K562 (cell line): ENCODE results near the gene STMN3. TPM values are rescaled to one million over a fixed set of nuclear protein-coding genes. Genes with fewer than 3 reads are reported as not detected.

ENCODE experiments used
- ATAC-seq: fragments of 200-7000 bp; cut with Tn5 transposase; 3 replicates; pipeline ENCODE4 v1.9.1; 2020; ENCODE audit warnings: moderate library complexity
- BruUV-seq: library from RNA; stranded (reverse); fragments of 400-500 nt; replicated peaks from 2 replicates; lab custom pipeline; 2021; lab: Mats Ljungman, UMichigan
- CTCF ChIA-PET: fragments of 300-600 bp; formaldehyde crosslinking; extraction: SDS; loops from one replicate; lab custom pipeline; 2021; ENCODE audit warnings: low intra/inter-chr PET ratio; lab: Yijun Ruan, JAX
- POLR2A ChIA-PET: fragments of 300-600, 350-650 bp; sonication (Branson Sonifier 250); formaldehyde crosslinking; extraction: SDS; loops from one replicate; lab custom pipeline; 2021; ENCODE audit warnings: antibody characterized with exemption, inconsistent platforms; lab: Yijun Ruan, JAX
- DNase-seq, 4 experiments: peaks; one replicate each; pipeline versions ENCODE4 v3.0.0 to v3.0.0-alpha.2; 2011 to 2018; ENCODE audit warnings: low spot score in 3 of 4, mixed read lengths in 3 of 4; ENCODE audit errors: extremely low read depth in 1 of 4
- FAIRE-seq: peaks from 2 replicates; lab custom pipeline; 2011; peaks lifted over from hg19 to GRCh38; lab: Jason Lieb, UNC
- H2AFZ ChIP-seq: 2 replicates; pipeline ENCODE4 v1.6.0; 2011; ENCODE audit warnings: low read depth, low read length, control low read depth, inconsistent platforms
- H3K27ac ChIP-seq: fragments of 200-600 bp; 3 replicates; pipeline ENCODE4 v1.8.0; 2011; ENCODE audit warnings: low read depth, mild to moderate bottlenecking, control low read depth, inconsistent platforms, low read length, moderate library complexity, mixed read lengths; ENCODE audit errors: extremely low read depth
- H3K27me3 ChIP-seq, 2 experiments: fragments of 300-600 bp in 1 of 2; 2 replicates in 1 of 2; 3 replicates in 1 of 2; pipeline versions ENCODE4 v1.6.0 to v1.8.0; 2011; ENCODE audit warnings: inconsistent platforms in 2 of 2, low read length in 2 of 2, mild to moderate bottlenecking in 1 of 2, mixed read lengths in 1 of 2, moderate library complexity in 1 of 2; ENCODE audit not compliant: control insufficient read depth in 2 of 2, insufficient read depth in 2 of 2
- H3K36me3 ChIP-seq: fragments of 300-600 bp; 3 replicates; pipeline ENCODE4 v1.8.0; 2011; ENCODE audit warnings: mild to moderate bottlenecking, low read length, inconsistent platforms; ENCODE audit not compliant: control insufficient read depth, insufficient read depth
- H3K4me1 ChIP-seq, 2 experiments: fragments of 200-600 bp in 1 of 2; replicated peaks in 1 of 2; 2 replicates in 1 of 2; 3 replicates in 1 of 2; pipeline versions ENCODE4 v1.5.1 to v1.8.0; 2011; ENCODE audit warnings: inconsistent platforms in 2 of 2, low read length in 2 of 2, mild to moderate bottlenecking in 1 of 2, mixed read lengths in 1 of 2, moderate library complexity in 1 of 2; ENCODE audit not compliant: control insufficient read depth in 2 of 2, insufficient read depth in 2 of 2
- H3K4me2 ChIP-seq: 2 replicates; pipeline ENCODE4 v1.6.1; 2011; ENCODE audit warnings: low read length, control low read depth, inconsistent platforms, mixed read lengths; ENCODE audit not compliant: insufficient read depth
- H3K4me3 ChIP-seq: fragments of 200-600 bp; sonication (generic), shearing (Covaris generic); 2 replicates; pipeline ENCODE4 v1.5.1; 2016; ENCODE audit warnings: control low read depth, inconsistent platforms
- H3K79me2 ChIP-seq: fragments of 200-600 bp; 3 replicates; pipeline ENCODE4 v1.8.0; 2011; ENCODE audit warnings: low read length, inconsistent platforms; ENCODE audit not compliant: control insufficient read depth, insufficient read depth
- H3K9ac ChIP-seq, 2 experiments: 2 replicates each; pipeline versions ENCODE4 v1.6.0 to v1.6.1; 2011; ENCODE audit warnings: low read depth in 2 of 2, low read length in 2 of 2, control low read depth in 1 of 2, inconsistent platforms in 1 of 2, mild to moderate bottlenecking in 1 of 2, mixed read lengths in 1 of 2; ENCODE audit not compliant: insufficient read depth in 1 of 2
- H3K9me1 ChIP-seq: one replicate; pipeline ENCODE4 v1.6.0; 2011; ENCODE audit warnings: inconsistent platforms, mild to moderate bottlenecking, low read length, moderate library complexity; ENCODE audit not compliant: control insufficient read depth, insufficient read depth
- H3K9me3 ChIP-seq: replicated peaks from 2 replicates; pipeline ENCODE4 v1.5.1; 2011; ENCODE audit warnings: low read depth, low read length, inconsistent platforms; ENCODE audit not compliant: control insufficient read depth, insufficient read depth
- H4K20me1 ChIP-seq: replicated peaks from 2 replicates; pipeline ENCODE4 v1.6.1; 2011; ENCODE audit warnings: low read length, inconsistent platforms, mixed read lengths; ENCODE audit not compliant: control insufficient read depth, insufficient read depth
- E2F4 ChIP-seq: sonication (generic); formaldehyde crosslinking; IDR thresholded peaks from 2 replicates; pipeline ENCODE4 v1.8.0; 2022; ENCODE audit warnings: mild to moderate bottlenecking, low read depth, missing genetic modification reagents
- ELK3 ChIP-seq: fragments of 450-650 bp; formaldehyde crosslinking; IDR thresholded peaks from 2 replicates; pipeline ENCODE4 v1.4.0; 2020; ENCODE audit warnings: mild to moderate bottlenecking
- FOSL1 ChIP-seq: fragments of 200-800 bp; sonication (Bioruptor generic); conservative IDR thresholded peaks from 2 replicates; pipeline ENCODE4 v1.6.1; 2016; ENCODE audit warnings: missing genetic modification characterization, missing compliant biosample characterization
- POLR2G ChIP-seq: fragments of 200-400 bp; formaldehyde crosslinking; IDR thresholded peaks from 2 replicates; pipeline ENCODE4 v1.6.1; 2017; ENCODE audit warnings: low read depth, mild to moderate bottlenecking, antibody characterized with exemption, low read length, moderate library complexity
- RHOXF2B ChIP-seq: fragments of 250-450 bp; sonication (Bioruptor Pico); conservative IDR thresholded peaks from 2 replicates; pipeline ENCODE4 v1.5.1; 2021
- TAL1 ChIP-seq: fragments of 450-650 bp; IDR thresholded peaks from 2 replicates; pipeline ENCODE4 v1.6.1; 2016; ENCODE audit warnings: mild to moderate bottlenecking
- ZNF274 ChIP-seq: IDR thresholded peaks from 2 replicates; pipeline ENCODE4 v1.6.1; 2011; ENCODE audit warnings: low read depth, mild to moderate bottlenecking, low read length, moderate library complexity, borderline replicate concordance
- WGBS: fragments of 100-300 bp; shearing (Covaris generic); methylation state at CpG from one replicate; pipeline ENCODE4 v1.1.6; 2016; ENCODE audit warnings: low coverage, mixed read lengths; ENCODE audit not compliant: insufficient coverage; ENCODE audit errors: missing lambda C conversion rate; 5-methylcytosine and 5-hydroxymethylcytosine counted together
- in situ Hi-C: fragments of 300-500 bp; cut with MboI; formaldehyde crosslinking; loops from 4 replicates; pipeline ENCODE4 v1.15.0; 2018; ENCODE audit warnings: inconsistent platforms, mixed read lengths
- intact Hi-C: fragments of 100-400 bp; cut with micrococcal nuclease; formaldehyde crosslinking; loops from 2 replicates; pipeline ENCODE4 v1.14.2; 2022
- polyA plus RNA-seq, 8 experiments: library from polyadenylated mRNA; depleted of rRNA in 4 of 8; stranded (reverse) in 5 of 8; unstranded in 3 of 8; fragments of >200 nt; fragmentation: Nextera tagmentation in 2 of 8; fragmentation: Illumina TruSeq in 1 of 8; extraction: Ambion mirVana in 2 of 8; extraction: Trizol in 1 of 8; gene quantifications; 2 replicates each; pipeline versions ENCODE4 v1.2.1 to v1.2.3, GENCODE V29; 2011 to 2014; ENCODE audit warnings: inconsistent platforms in 1 of 8, missing spikeins in 1 of 8
- total RNA-seq, 7 experiments: library from RNA; depleted of rRNA in 6 of 7; stranded (reverse); fragments of >200 nt in 6 of 7; fragmentation: Illumina TruSeq in 2 of 7; extraction: Trizol in 2 of 7; gene quantifications; 2 replicates each; pipeline versions ENCODE4 v1.2.1 to v1.2.3, GENCODE V29; 2011 to 2021; ENCODE audit warnings: low replicate concordance in 1 of 7

The STMN3 gene
- total and polyA plus RNA-seq, 9 of the 15 experiments (the other 6 are each of a cell fraction or from before 2014, with no cell fraction given) = 0.70 to 65.6 (median 29.4) TPM

- Histone ChIP-seq H2AFZ (no peak overlapping the region), H3K4me1 (peaks cover 0 to 9% of the 10 kb centered on the region in 2 experiments; a peak in 1 of 5 replicates), H3K36me3 (peaks cover 64% of the 10 kb centered on the region; the same call in 2 of the 3 replicates), H3K9ac (no peak overlapping the region), H3K79me2 (no peaks in the 10 kb centered on the region), H3K9me3 (no peaks in the 10 kb centered on the region), H3K27me3 (no peaks in the 10 kb centered on the region), H3K4me3 (no peak overlapping the region), H3K4me2 (no peak overlapping the region), H3K27ac (no peak overlapping the region), H3K9me1 (no peaks in the 10 kb centered on the region)
- BruUV-seq = no TSS peak
- ChIA-PET CTCF (no interaction called here), POLR2A (no interaction called here)
- no peak for ATAC-seq
- FAIRE-seq = no peak
- no peak for DNase-seq
- in situ Hi-C loops (no loop called here), intact Hi-C loops (no loop called here)
- TF ChIP-seq ZNF274 = no peak
- 0 out of 2 replicates have a peak, but pooled peaks have one; percentile 36 for TF ChIP-seq POLR2G
- TF ChIP-seq TAL1 = no peak
- no peak for TF ChIP-seq ELK3 (CRISPR knock-in tag)
- TF ChIP-seq RHOXF2B (CRISPR knock-in tag) = no peak
- no peak for TF ChIP-seq E2F4 (CRISPR knock-in tag)
- no peak for TF ChIP-seq FOSL1
- TF ChIP-seq, all 486 proteins: peak for 1
- no peaks in the 10 kb centered on the region for H4K20me1 ChIP-seq
- WGBS = 98% methylated on average over 13 of the region's 14 CpGs
These were observed 20.7 kb upstream of the STMN3 start for GRCh38 chr20:63673951-63674350.
